Fibroblast of the aortic adventitia (primary cell): ENCODE data around the gene LRRC8D. TPM values are rescaled to one million over a fixed set of nuclear protein-coding genes. Genes with fewer than 3 reads are reported as not detected.

Experiments used
- DNase-seq: peaks from one replicate; pipeline ENCODE4 v3.0.0-alpha.2; 2010; ENCODE audit warnings: low read depth
- H3K4me3 ChIP-seq: 2 replicates; pipeline ENCODE4 v1.5.1; 2011; ENCODE audit warnings: low read depth, mild to moderate bottlenecking, control low read depth, low read length, moderate library complexity
- CTCF ChIP-seq: IDR thresholded peaks from 2 replicates; pipeline ENCODE4 v1.5.1; 2011; ENCODE audit warnings: mild to moderate bottlenecking, low read length, control low read depth, inconsistent platforms; ENCODE audit not compliant: insufficient read depth
- total RNA-seq: library from RNA; depleted of rRNA; stranded (reverse); fragments of >200 nt; gene quantifications from 2 replicates; pipeline ENCODE4 v1.2.3, GENCODE V29; 2012; ENCODE audit warnings: low replicate concordance

Gene LRRC8D
- total RNA-seq, 1 donor = 45.6 TPM

- no peak for DNase-seq
- no peak for TF ChIP-seq CTCF
- H3K4me3 ChIP-seq = no peak overlapping the region
Observed at GRCh38 chr1:89955311-89956205, 134.7 kb downstream of the LRRC8D start.

- no peak overlapping the region for H3K4me3 ChIP-seq
- no peak for DNase-seq
- no peak for TF ChIP-seq CTCF
Observed at GRCh38 chr1:89957107-89957506, 136.3 kb downstream of the LRRC8D start.

- DNase-seq = no peak
- H3K4me3 ChIP-seq = no peak overlapping the region
- no peak for TF ChIP-seq CTCF
Observed at GRCh38 chr1:89958851-89959654, 138.2 kb downstream of the LRRC8D start.

- no peak overlapping the region for H3K4me3 ChIP-seq
- TF ChIP-seq CTCF = no peak
- no peak for DNase-seq
Observed at GRCh38 chr1:89959719-89960118, 138.9 kb downstream of the LRRC8D start.

GRCh38 chr1:89962024-89962741, 141.4 kb downstream of the LRRC8D start:
- no peak for TF ChIP-seq CTCF
- peak; percentile 63 for DNase-seq
- no peak overlapping the region for H3K4me3 ChIP-seq

GRCh38 chr1:89962742-89963075, 141.9 kb downstream of the LRRC8D start:
- no peak for TF ChIP-seq CTCF
- no peak overlapping the region for H3K4me3 ChIP-seq
- no peak for DNase-seq
